PFSK-1 (cell line): Measurements from ENCODE around the gene CLIP3.

Source experiments
- FOXP2 ChIP-seq: optimal IDR thresholded peaks from 2 replicates; pipeline ENCODE3; 2011; ENCODE audit warnings: borderline replicate concordance, control low read depth, inconsistent platforms; ENCODE audit not compliant: insufficient read depth; ENCODE audit errors: extremely low read length, extremely low read depth
- POLR2AphosphoS5 ChIP-seq: IDR thresholded peaks from 2 replicates; pipeline ENCODE4 v1.6.1; 2012; ENCODE audit warnings: low read depth, mild to moderate bottlenecking, control low read depth, low read length, moderate library complexity
- REST ChIP-seq, 2 experiments: IDR thresholded peaks; 2 replicates each; pipeline versions ENCODE4 v1.6.1 to v1.8.0; 2011 to 2012; ENCODE audit warnings: low read depth in 2 of 2, low read length in 2 of 2, control low read depth in 1 of 2, inconsistent platforms in 1 of 2, mild to moderate bottlenecking in 1 of 2, moderate library complexity in 1 of 2; ENCODE audit not compliant: insufficient read depth in 1 of 2
- SIN3A ChIP-seq: IDR thresholded peaks from 2 replicates; pipeline ENCODE4 v1.6.1; 2012; ENCODE audit warnings: mild to moderate bottlenecking, low read length, moderate library complexity, borderline replicate concordance; ENCODE audit not compliant: insufficient read depth
- TAF1 ChIP-seq: IDR thresholded peaks from 2 replicates; pipeline ENCODE4 v1.6.1; 2012; ENCODE audit warnings: low read length, control low read depth, borderline replicate concordance; ENCODE audit not compliant: insufficient read depth

The CLIP3 gene

GRCh38 chr19:36013280-36014011 is 19.2 kb downstream of the CLIP3 start:
- no peak for TF ChIP-seq FOXP2
- no peak for TF ChIP-seq REST (IDR thresholded peaks at IDR 0.05; ENCODE audit: insufficient read depth in 1 of 2, low read depth in 2 of 2, low read length in 2 of 2)
- no peak for TF ChIP-seq POLR2AphosphoS5
- TF ChIP-seq TAF1 = no peak
- no peak for TF ChIP-seq SIN3A

GRCh38 chr19:36010402-36010801 is 22.3 kb downstream of the CLIP3 start:
- TF ChIP-seq TAF1 (no peak), SIN3A (no peak), REST (IDR thresholded peaks at IDR 0.05; ENCODE audit: insufficient read depth in 1 of 2, low read depth in 2 of 2, low read length in 2 of 2) (no peak), FOXP2 (no peak), POLR2AphosphoS5 (no peak)

- TF ChIP-seq REST (IDR thresholded peaks at IDR 0.05; ENCODE audit: insufficient read depth in 1 of 2, low read depth in 2 of 2, low read length in 2 of 2) = no peak
- TF ChIP-seq POLR2AphosphoS5 = no peak
- TF ChIP-seq SIN3A = no peak
- no peak for TF ChIP-seq FOXP2
- no peak for TF ChIP-seq TAF1
Observed at GRCh38 chr19:36009633-36010379, 22.9 kb downstream of the CLIP3 start.

DNA sequence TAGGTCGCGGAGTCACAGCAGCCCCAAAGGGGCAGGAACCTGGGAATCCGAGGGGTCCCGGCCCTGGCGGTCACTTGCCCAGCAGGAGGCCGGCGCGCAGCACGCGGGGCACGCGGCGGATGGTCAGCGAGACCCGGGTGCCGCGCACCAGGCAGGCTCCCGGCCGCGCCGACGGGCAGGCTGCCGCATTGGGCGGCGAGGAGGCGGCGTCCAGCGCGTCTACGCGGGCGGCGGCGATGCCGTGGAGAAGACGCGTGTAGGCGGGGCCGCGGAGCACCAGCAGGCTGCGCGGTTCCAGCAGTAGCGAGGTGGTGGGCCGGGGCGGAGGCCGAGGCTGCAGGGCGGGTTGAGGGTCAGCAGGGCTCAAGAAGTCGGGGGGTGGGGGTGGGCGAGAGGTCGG is 23.5 kb downstream of the CLIP3 start:
- TF ChIP-seq TAF1 = no peak
- TF ChIP-seq REST (IDR thresholded peaks at IDR 0.05; ENCODE audit: insufficient read depth in 1 of 2, low read depth in 2 of 2, low read length in 2 of 2) = no peak
- TF ChIP-seq POLR2AphosphoS5 = no peak
- no peak for TF ChIP-seq SIN3A
- no peak for TF ChIP-seq FOXP2
